Keratinocyte (primary cell): ENCODE data around the gene GJA5. TPM values are rescaled to one million over a fixed set of nuclear protein-coding genes. Genes with fewer than 3 reads are reported as not detected.

Experiments
- DNase-seq: peaks from one replicate; pipeline ENCODE4 v3.0.0-alpha.2; 2011; ENCODE audit warnings: low read depth, missing footprints, low spot score
- FAIRE-seq: peaks from 2 replicates; lab custom pipeline; 2011; peaks lifted over from hg19 to GRCh38; lab: Jason Lieb, UNC
- H2AFZ ChIP-seq: 2 replicates; pipeline ENCODE4 v1.6.0; 2012; ENCODE audit warnings: low read length, control low read depth, inconsistent platforms; ENCODE audit not compliant: control insufficient read depth
- H3K27ac ChIP-seq: 2 replicates; pipeline ENCODE4 v1.5.1; 2011; ENCODE audit warnings: low read length; ENCODE audit not compliant: control insufficient read depth, insufficient read depth
- H3K27me3 ChIP-seq: 3 replicates; pipeline ENCODE4 v1.6.0; 2011; ENCODE audit warnings: low read length; ENCODE audit not compliant: control insufficient read depth, insufficient read depth; ENCODE audit errors: extremely low read depth
- H3K36me3 ChIP-seq, 2 experiments: 2 replicates in 1 of 2; 3 replicates in 1 of 2; pipeline ENCODE4 v1.5.1; 2011; ENCODE audit warnings: low read length in 2 of 2, mild to moderate bottlenecking in 1 of 2; ENCODE audit not compliant: control insufficient read depth in 2 of 2, insufficient read depth in 2 of 2; ENCODE audit errors: extremely low read depth in 1 of 2
- H3K4me1 ChIP-seq: 3 replicates; pipeline ENCODE4 v1.5.1; 2011; ENCODE audit warnings: low read length; ENCODE audit not compliant: control insufficient read depth, insufficient read depth; ENCODE audit errors: extremely low read depth
- H3K4me2 ChIP-seq: 3 replicates; pipeline ENCODE4 v1.6.0; 2011; ENCODE audit warnings: low read depth, low read length; ENCODE audit not compliant: control insufficient read depth, insufficient read depth; ENCODE audit errors: extremely low read depth
- H3K4me3 ChIP-seq, 3 experiments: fragments of 200-600 bp in 1 of 3; sonication (generic) in 1 of 3; 2 replicates in 2 of 3; 3 replicates in 1 of 3; pipeline ENCODE4 v1.5.1; 2011 to 2016; ENCODE audit warnings: low read length in 3 of 3, mild to moderate bottlenecking in 3 of 3, control low read depth in 2 of 3, inconsistent platforms in 1 of 3, low read depth in 1 of 3, mixed read lengths in 1 of 3, mixed run types in 1 of 3, moderate library complexity in 1 of 3; ENCODE audit not compliant: control insufficient read depth in 2 of 3, insufficient read depth in 2 of 3; ENCODE audit errors: extremely low read depth in 1 of 3
- H3K79me2 ChIP-seq: 2 replicates; pipeline ENCODE4 v1.6.0; 2012; ENCODE audit warnings: low read length; ENCODE audit not compliant: control insufficient read depth, insufficient read depth
- H3K9ac ChIP-seq: 3 replicates; pipeline ENCODE4 v1.6.0; 2011; ENCODE audit warnings: low read length; ENCODE audit not compliant: control insufficient read depth, insufficient read depth; ENCODE audit errors: extremely low read depth
- H3K9me1 ChIP-seq: 3 replicates; pipeline ENCODE4 v1.6.0; 2011; ENCODE audit warnings: low read length; ENCODE audit not compliant: control insufficient read depth, insufficient read depth; ENCODE audit errors: extremely low read depth
- H3K9me3 ChIP-seq: 2 replicates; pipeline ENCODE4 v1.5.1; 2012; ENCODE audit warnings: low read depth, low read length; ENCODE audit not compliant: control insufficient read depth
- H4K20me1 ChIP-seq: 3 replicates; pipeline ENCODE4 v1.6.0; 2011; ENCODE audit warnings: low read length; ENCODE audit not compliant: control insufficient read depth, insufficient read depth; ENCODE audit errors: extremely low read depth
- CTCF ChIP-seq, 3 experiments: IDR thresholded peaks in 1 of 3; conservative IDR thresholded peaks in 1 of 3; optimal IDR thresholded peaks in 1 of 3; 2 replicates in 2 of 3; 3 replicates in 1 of 3; pipeline versions ENCODE3 to v1.5.1; 2011; ENCODE audit warnings: low read length in 3 of 3, mild to moderate bottlenecking in 3 of 3, moderate library complexity in 2 of 3, control low read depth in 1 of 3, inconsistent platforms in 1 of 3; ENCODE audit not compliant: insufficient read depth in 2 of 3; ENCODE audit errors: extremely low read depth in 1 of 3
- EZH2 ChIP-seq: IDR thresholded peaks from one replicate; pipeline ENCODE4 v1.6.1; 2012; ENCODE audit warnings: inconsistent platforms, mild to moderate bottlenecking, low read length, moderate library complexity
- dilution Hi-C: fragments of 300-500 bp; cut with MboI; formaldehyde crosslinking; loops from one replicate; pipeline ENCODE4 v1.7.0; 2020; ENCODE audit warnings: low sequenced_read_pairs; ENCODE audit not compliant: extremely low pct_ligation_motif_present
- polyA plus RNA-seq, 5 experiments: library from polyadenylated mRNA; depleted of rRNA in 3 of 5; stranded (reverse) in 3 of 5; stranded (forward) in 1 of 5; unstranded in 1 of 5; fragments of >200 nt; gene quantifications; 1 replicate in 1 of 5; 2 replicates in 3 of 5; 3 replicates in 1 of 5; pipeline versions ENCODE4 v1.2.1 to v1.2.3, GENCODE V29; 2011 to 2012; ENCODE audit warnings: missing spikeins in 2 of 5, low read depth in 1 of 5, low replicate concordance in 1 of 5

Gene GJA5
- polyA plus RNA-seq, 1 donor (not counting 4 experiments of a cell fraction or from before 2014, with no cell fraction given) = 44.0 TPM

GRCh38 chr1:147753081-147753480, 7.3 kb downstream of the GJA5 start:
- no peak for DNase-seq
- Histone ChIP-seq H3K4me2 (no peak overlapping the region), H2AFZ (peak overlapping the region; percentile 77), H3K4me3 (no peak overlapping the region), H3K79me2 (no peaks in the 10 kb centered on the region), H3K36me3 (no peaks in the 10 kb centered on the region), H3K9ac (no peak overlapping the region), H3K9me1 (no peaks in the 10 kb centered on the region), H4K20me1 (no peaks in the 10 kb centered on the region), H3K9me3 (no peaks in the 10 kb centered on the region), H3K27me3 (no peaks in the 10 kb centered on the region), H3K27ac (no peak overlapping the region), H3K4me1 (peaks cover 33% of the 10 kb centered on the region)
- no peak for FAIRE-seq
- dilution Hi-C loops = no loop called here
- no peak for TF ChIP-seq EZH2
- TF ChIP-seq CTCF (optimal IDR thresholded peaks at IDR 0.05 in 1 of 3, IDR thresholded peaks at IDR 0.05 in 1 of 3, conservative IDR thresholded peaks at IDR 0.05 in 1 of 3; ENCODE audit: extremely low read depth in 1 of 3, insufficient read depth in 2 of 3, low read length in 3 of 3) = no peak

- dilution Hi-C loops = no loop called here
- H3K4me3 ChIP-seq = no peak overlapping the region
- H2AFZ ChIP-seq = no peak overlapping the region
- FAIRE-seq (no peak), DNase-seq (no peak)
- H3K36me3 ChIP-seq = no peaks in the 10 kb centered on the region
- H3K4me1 ChIP-seq = peaks cover 28% of the 10 kb centered on the region
- no peaks in the 10 kb centered on the region for H3K27me3 ChIP-seq
- H3K27ac ChIP-seq = no peak overlapping the region
- no peak overlapping the region for H3K9ac ChIP-seq
- H3K79me2 ChIP-seq = no peaks in the 10 kb centered on the region
- H4K20me1 ChIP-seq = no peaks in the 10 kb centered on the region
- no peak overlapping the region for H3K4me2 ChIP-seq
- H3K9me3 ChIP-seq = no peaks in the 10 kb centered on the region
- H3K9me1 ChIP-seq = no peaks in the 10 kb centered on the region
- TF ChIP-seq CTCF (optimal IDR thresholded peaks at IDR 0.05 in 1 of 3, IDR thresholded peaks at IDR 0.05 in 1 of 3, conservative IDR thresholded peaks at IDR 0.05 in 1 of 3; ENCODE audit: extremely low read depth in 1 of 3, insufficient read depth in 2 of 3, low read length in 3 of 3) (no peak), EZH2 (no peak)
Measured at GRCh38 chr1:147752511-147752910, 7.9 kb downstream of the GJA5 start.
